ACC112 (cell line): ENCODE data around the gene CTDNEP1.

Source experiments
- H2AFZ ChIP-seq: fragments of 200-600 bp; sonication (generic); one replicate; pipeline ENCODE4 v1.6.0; 2017; ENCODE audit warnings: antibody characterized with exemption, low read length; ENCODE audit not compliant: unreplicated experiment
- H3K27ac ChIP-seq: fragments of 200-600 bp; sonication (generic); 2 replicates; pipeline ENCODE4 v1.5.1; 2014; ENCODE audit warnings: low read depth, mild to moderate bottlenecking, antibody characterized with exemption, low read length, moderate library complexity
- H3K27me3 ChIP-seq: fragments of 200-600 bp; sonication (generic); 2 replicates; pipeline ENCODE4 v1.6.1; 2014; ENCODE audit warnings: mild to moderate bottlenecking, antibody characterized with exemption, low read length, moderate library complexity, mixed read lengths; ENCODE audit not compliant: insufficient read depth
- H3K36me3 ChIP-seq: fragments of 200-600 bp; sonication (generic); 2 replicates; pipeline ENCODE4 v1.6.1; 2016; ENCODE audit warnings: mild to moderate bottlenecking, antibody characterized with exemption, low read length, moderate library complexity, mixed read lengths; ENCODE audit not compliant: insufficient read depth
- H3K4me1 ChIP-seq: fragments of 200-600 bp; sonication (generic); one replicate; pipeline ENCODE4 v1.6.1; 2016; ENCODE audit warnings: low read length, mixed read lengths; ENCODE audit not compliant: insufficient read depth, unreplicated experiment, control insufficient read depth
- H3K4me3 ChIP-seq: fragments of 200-600 bp; sonication (generic); 2 replicates; pipeline ENCODE4 v1.5.1; 2014; ENCODE audit warnings: mild to moderate bottlenecking, low read depth, low read length
- H3K79me2 ChIP-seq: fragments of 200-600 bp; sonication (generic); one replicate; pipeline ENCODE4 v1.6.0; 2016; ENCODE audit warnings: low read length; ENCODE audit not compliant: control insufficient read depth, unreplicated experiment, insufficient read depth

Gene CTDNEP1

DNA sequence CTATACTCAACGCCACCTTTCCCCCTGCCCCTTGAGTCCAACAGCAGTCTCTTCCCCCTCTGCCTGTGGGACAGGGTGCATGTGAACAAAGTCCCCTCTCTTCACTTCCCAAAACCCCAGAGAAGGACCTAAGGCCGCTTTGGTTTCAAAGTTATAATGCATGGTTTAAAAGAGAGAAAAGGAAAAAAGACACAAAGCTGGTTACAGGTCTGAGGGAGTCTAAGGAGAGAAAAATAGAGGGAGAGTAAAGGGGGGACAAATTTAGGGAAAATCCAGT lies 8.1 kb downstream of the CTDNEP1 start:
- Histone ChIP-seq H3K36me3 (peaks cover 14% of the 10 kb centered on the region; the same call in 1 of the 2 replicates), H3K4me3 (peak overlapping the region; percentile 91), H2AFZ (no peak overlapping the region), H3K27ac (peak overlapping the region; percentile 96), H3K27me3 (no peaks in the 10 kb centered on the region), H3K79me2 (peaks cover 50% of the 10 kb centered on the region), H3K4me1 (peaks cover 21% of the 10 kb centered on the region)

DNA sequence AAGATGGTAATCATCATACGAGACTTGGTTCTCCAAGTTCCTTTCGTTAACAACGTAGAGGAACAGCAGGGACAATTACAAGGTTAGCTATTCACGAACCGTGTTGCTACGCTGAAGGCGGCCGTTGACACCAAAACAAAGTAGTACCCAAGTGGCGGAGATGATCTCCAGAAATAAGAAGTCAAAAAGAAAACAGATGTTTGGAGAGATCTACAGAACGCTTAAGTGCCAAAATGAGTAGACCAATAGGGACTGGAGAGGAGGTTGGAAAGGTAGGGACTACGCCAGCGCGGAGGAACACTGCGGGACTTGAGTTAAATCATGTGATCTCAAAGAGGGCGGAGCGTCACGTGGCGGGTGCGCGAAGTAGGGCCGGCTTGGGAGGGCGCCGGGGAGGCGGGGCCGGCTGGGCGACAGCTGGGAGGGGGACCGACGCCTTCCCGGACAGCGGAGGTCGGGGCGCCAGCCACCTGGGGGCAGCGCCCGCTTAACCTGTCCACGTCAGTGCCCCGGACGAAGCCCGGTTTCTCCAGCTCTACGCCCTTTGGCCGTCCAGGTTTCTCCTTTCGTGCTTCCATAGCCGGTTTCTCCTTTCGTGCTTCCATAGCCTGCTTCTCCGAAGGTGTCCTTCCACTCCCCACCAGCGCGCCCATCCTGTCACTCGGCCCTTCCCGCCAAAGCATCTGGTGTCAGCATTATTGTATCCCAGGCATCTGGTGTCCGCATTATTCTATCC lies 8.6 kb downstream of the CTDNEP1 start:
- H3K36me3 ChIP-seq, result peaks cover 14% of the 10 kb centered on the region; the same call in 1 of the 2 replicates
- peak overlapping the region; percentile 96 for H3K27ac ChIP-seq

DNA sequence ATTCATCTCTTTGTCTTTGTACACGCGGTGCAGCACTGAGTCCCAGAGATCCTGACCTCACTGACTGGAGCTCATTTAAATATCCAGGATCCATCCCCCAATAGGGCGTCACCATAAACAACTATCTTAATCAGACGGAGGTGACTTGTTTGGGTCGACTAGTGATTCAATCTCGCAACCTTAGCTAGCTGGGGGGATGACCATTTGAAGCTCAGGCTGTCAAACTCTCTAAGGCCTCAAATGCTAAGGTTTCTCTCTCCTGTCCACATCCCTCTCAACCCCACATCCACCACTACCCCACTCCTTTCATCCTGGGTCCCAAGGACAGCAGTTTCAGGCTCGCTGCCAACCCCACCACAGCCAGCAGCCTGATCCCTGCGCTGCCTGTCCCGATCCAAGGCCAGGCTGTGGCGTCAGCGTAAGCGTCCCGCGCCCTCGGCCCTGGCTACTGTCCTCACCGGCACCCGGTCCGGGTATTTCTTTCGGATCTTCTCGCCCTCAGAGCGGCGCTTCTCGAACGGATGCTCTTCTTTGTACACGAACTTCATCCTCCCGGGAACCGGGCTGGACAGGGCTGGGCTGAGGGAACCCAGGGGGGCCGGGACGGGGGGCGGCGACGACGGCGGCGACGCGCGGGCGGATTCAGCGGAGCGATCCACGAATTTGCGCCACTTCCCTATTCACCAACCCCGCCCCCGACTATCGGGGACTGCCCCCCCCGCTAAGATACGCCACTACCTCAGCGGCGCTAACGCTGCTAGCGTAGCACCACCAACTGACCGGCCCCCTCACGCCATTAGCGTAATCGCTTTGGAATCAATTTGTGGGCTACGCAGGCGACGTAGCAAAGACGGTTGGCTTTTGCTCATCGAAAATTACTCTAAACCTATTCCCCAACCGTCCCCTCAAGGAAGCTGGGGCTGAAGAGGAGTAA lies 9.5 kb downstream of the CTDNEP1 start, which contains the start of gene GABARAP:
Gene GABARAP, minus strand, starts transcription at position 667 of the 934 bp plus-strand sequence. Its CDS starts 119 bp downstream, at position 548.
- peak within 1 kb of the TSS; percentile 96 for H3K27ac ChIP-seq
- H3K4me1 ChIP-seq, result peaks cover 25% of the 10 kb centered on the region
- peak within 1 kb of the TSS; percentile 91 for H3K4me3 ChIP-seq
- no peaks in the 10 kb centered on the region for H3K27me3 ChIP-seq
- peak within 1 kb of the TSS; percentile 78 for H2AFZ ChIP-seq
- peaks cover 45% of the 10 kb centered on the region for H3K79me2 ChIP-seq
- peaks cover 18% of the 10 kb centered on the region; the same call in 1 of the 2 replicates for H3K36me3 ChIP-seq

More for the DNA sequence above, 8.6 kb downstream of the CTDNEP1 start:
- peak overlapping the region; percentile 91 for H3K4me3 ChIP-seq
- no peaks in the 10 kb centered on the region for H3K27me3 ChIP-seq
- H2AFZ ChIP-seq, result peak overlapping the region; percentile 71
- H3K79me2 ChIP-seq, result peaks cover 46% of the 10 kb centered on the region
- H3K4me1 ChIP-seq, result peaks cover 21% of the 10 kb centered on the region

DNA sequence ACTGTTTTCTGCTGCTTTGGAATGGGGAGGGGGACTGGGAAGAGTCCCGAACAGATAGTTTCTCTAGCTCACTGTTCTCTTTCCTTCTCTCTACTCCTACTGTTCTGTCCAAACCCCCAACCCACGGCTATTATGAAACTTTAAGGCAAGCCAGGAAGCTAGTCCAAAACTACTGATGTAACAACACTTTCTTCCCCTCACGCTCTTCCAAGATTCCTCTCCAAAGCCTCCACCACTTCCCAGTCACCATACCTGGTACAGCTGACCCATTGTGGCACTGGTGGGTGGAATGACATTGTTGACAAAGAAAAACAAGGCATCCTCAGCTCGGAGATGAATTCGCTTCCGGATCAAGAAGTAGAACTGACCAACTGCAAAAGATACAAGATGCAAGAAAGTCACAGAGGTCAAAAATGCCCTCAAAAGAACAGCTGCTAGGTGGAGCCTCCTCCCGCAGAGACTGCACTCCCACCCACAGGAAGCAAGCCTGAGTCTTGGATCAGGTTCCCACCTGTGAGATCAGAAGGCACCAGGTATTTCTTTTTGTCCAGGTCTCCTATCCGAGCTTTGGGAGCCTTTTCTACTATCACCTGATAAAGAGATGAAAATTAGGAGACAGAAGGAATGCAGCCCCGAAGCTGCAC lies 10.3 kb downstream of the CTDNEP1 start:
- Histone ChIP-seq H2AFZ (no peak overlapping the region), H3K36me3 (peaks cover 18% of the 10 kb centered on the region; the same call in 1 of the 2 replicates), H3K79me2 (peaks cover 48% of the 10 kb centered on the region), H3K4me3 (peak overlapping the region; percentile 91), H3K4me1 (peaks cover 27% of the 10 kb centered on the region), H3K27me3 (no peaks in the 10 kb centered on the region), H3K27ac (peak overlapping the region; percentile 96)

DNA sequence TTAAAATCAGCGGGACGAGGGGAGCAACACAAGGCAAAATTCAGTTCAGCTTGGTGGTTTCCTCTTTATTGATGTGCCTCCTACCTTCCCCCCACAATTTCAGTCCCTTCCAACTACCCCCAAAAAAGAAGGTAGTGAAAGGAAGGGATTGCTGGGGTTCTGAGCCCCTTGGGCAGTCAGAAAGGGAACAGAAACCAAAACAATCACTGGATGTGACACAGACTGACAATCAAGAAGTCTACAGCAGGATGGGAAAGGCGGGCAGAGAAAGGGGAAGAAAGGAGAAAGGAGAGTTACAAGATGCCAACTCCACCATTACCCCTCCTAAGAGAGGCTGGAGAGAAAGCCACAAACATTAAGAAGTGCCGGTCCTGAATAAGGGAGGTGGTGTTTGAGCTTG lies 11.2 kb downstream of the CTDNEP1 start:
- Histone ChIP-seq H3K27me3 (no peaks in the 10 kb centered on the region), H3K36me3 (peaks cover 20% of the 10 kb centered on the region; the same call in 1 of the 2 replicates), H3K4me1 (peaks cover 35% of the 10 kb centered on the region), H3K4me3 (peak overlapping the region; percentile 91), H3K27ac (peak overlapping the region; percentile 96; the same call in 1 of the 2 replicates), H3K79me2 (peaks cover 55% of the 10 kb centered on the region), H2AFZ (no peak overlapping the region)

DNA sequence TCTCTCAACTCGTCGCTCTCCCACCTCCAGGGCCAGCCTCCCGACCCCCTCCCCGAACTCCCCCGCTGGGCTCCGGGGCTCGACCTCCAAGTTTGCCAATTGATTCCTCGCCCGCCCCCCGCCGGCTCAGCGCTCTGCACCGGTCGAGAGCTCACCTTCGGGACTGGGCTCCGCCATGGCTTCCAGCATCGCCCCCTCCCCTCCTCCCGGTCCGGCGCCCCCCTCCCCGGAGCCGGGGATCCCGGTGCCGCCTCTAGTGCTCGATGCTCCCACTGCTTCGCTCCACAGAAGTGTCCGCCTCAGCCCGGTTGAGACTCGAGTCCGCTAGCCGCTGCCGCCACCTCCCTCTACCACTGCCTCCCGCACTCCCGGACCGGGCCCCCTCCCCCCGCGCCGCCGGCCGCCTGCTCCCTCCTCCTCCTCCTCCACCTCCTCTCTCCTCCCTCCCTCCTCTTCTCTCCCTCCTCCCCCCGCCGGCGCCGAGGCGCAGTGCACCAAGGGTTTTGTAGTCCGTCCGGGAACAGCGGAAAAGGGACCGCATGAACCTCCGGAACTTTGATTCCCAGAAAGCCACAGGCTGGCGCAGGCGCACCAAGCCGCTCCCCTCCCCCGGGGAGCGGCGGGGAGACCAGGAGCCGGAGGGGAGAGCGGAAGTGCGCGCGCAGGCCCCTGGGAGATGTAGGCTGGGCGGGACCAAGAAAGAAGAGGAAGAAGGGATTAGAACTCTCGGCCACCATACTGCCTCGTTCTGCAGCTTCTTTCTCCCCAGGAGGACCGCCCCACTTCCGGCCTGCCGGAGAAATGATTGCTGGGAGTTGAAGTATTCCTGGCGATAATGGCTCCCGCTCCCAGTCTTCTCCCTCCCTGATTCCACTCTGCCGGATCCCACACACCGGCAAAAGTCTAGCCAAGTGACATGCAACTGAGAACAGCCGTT lies 12.2 kb downstream of the CTDNEP1 start, which contains the start of gene PHF23:
Gene PHF23, minus strand, starts transcription at position 367 of the 937 bp plus-strand sequence. Its CDS starts 178 bp downstream, at position 189.
- Histone ChIP-seq H3K79me2 (peaks cover 61% of the 10 kb centered on the region), H2AFZ (peak within 1 kb of the TSS; percentile 8), H3K27me3 (no peaks in the 10 kb centered on the region), H3K4me3 (peak within 1 kb of the TSS; percentile 97), H3K27ac (peak within 1 kb of the TSS; percentile 96), H3K36me3 (peaks cover 24% of the 10 kb centered on the region; the same call in 1 of the 2 replicates), H3K4me1 (peaks cover 44% of the 10 kb centered on the region)

DNA sequence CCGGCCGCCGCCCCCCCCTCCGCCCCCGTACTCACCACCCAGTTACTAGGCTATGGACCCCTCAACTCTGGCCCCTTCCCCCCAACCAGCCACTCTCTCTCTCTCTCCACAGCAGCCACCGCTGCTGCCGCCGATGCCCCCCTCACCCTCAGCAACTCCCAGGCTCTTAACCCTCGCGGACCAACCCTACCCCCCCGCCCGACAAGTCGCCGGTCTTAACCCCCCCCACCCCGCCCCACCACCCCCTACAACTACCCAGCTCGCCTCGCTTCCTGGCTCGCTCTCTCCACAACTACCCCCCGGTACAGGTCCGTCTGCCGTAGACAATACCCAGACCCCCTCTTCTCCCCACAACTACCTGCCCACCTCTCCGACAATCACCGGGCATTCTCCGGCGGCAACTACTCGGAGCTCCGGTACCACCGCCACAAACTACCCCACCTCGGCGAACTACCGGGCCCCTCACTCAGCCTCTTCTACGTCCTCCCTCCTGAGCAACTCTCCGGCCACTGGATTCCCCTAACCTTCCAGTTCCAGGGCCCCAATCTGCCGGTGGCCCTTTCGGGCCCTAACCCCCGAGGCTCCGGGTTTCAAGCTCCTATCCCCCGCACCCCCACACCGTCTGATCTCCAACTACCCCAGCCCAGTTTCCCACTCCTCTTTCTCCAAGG lies 13.0 kb downstream of the CTDNEP1 start:
- Histone ChIP-seq H3K36me3 (peaks cover 22% of the 10 kb centered on the region; the same call in 1 of the 2 replicates), H3K27me3 (no peaks in the 10 kb centered on the region), H3K4me1 (peaks cover 42% of the 10 kb centered on the region), H3K4me3 (peak overlapping the region; percentile 97), H2AFZ (no peak overlapping the region), H3K27ac (peak overlapping the region; percentile 77), H3K79me2 (peaks cover 66% of the 10 kb centered on the region)

DNA sequence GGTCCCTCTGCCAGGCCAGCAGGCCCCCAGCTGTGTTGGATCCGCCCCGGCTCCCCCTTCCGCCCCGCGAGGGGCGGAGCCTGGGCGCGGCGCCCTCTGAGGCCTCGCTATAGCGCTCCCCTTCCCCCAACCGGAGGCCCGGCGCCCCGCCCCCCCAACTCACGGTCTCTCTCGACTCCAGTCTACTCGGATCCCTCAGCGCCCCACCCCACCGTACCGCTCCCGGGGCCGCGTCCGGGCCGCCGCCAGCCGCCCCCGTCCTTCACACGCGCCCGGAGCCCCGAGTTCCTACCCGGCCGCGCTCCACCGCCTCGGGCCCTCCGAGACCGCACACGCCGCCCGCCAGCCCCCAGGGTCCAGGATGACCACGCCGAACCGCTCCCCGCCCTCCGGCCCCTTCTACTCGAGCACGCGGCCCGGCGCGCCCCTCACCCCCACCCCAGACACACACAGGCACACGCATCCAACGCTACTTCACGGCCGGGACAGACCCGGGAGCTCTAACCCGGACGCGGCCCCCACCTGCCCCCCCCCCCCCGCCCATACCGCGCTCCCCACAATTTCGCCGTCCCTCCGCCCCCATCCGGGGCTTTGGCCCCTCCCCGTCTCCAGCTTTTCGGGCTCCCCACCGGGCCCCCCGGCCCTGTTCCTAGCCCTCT lies 13.6 kb downstream of the CTDNEP1 start:
- Histone ChIP-seq H2AFZ (no peak overlapping the region), H3K79me2 (peaks cover 72% of the 10 kb centered on the region), H3K36me3 (peaks cover 22% of the 10 kb centered on the region; the same call in 1 of the 2 replicates), H3K4me1 (peaks cover 39% of the 10 kb centered on the region), H3K27ac (peak overlapping the region; percentile 77), H3K27me3 (no peaks in the 10 kb centered on the region), H3K4me3 (peak overlapping the region; percentile 97)

DNA sequence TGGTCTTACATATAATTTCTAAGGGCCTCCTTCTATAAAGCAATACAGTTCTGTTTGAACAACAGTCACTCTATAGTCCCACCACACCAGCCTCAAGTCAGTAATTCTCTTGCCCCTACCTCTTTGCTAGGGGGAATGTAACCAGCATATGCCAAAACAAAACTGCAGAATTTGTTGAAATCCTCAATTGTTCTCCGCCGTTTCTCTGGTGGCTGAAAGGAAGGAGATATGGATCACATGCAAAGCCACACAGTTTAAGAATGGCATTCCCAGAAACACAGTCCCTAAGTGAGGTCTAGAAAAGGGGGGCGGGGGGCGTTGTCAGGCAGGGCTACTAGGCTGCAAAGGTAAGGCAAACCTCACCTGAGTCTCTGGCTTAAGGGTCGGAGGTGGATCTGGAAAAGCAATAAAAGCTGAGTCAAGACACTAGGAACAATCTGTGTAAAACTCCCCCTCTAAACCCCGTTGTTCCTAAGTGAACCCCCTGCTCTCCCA lies 14.2 kb downstream of the CTDNEP1 start:
- H3K27ac ChIP-seq, result peak overlapping the region; percentile 77
- peaks cover 78% of the 10 kb centered on the region for H3K79me2 ChIP-seq
- H3K27me3 ChIP-seq, result no peaks in the 10 kb centered on the region
- peaks cover 22% of the 10 kb centered on the region; the same call in 1 of the 2 replicates for H3K36me3 ChIP-seq
- peak overlapping the region; percentile 97 for H3K4me3 ChIP-seq
- H3K4me1 ChIP-seq, result peaks cover 43% of the 10 kb centered on the region
- H2AFZ ChIP-seq, result no peak overlapping the region
